Measurements from ENCODE around the gene POLR3E.

- TF ChIP-seq ATF2 (CRISPR knock-in tag; IDR thresholded peaks at IDR 0.05; ENCODE audit: borderline replicate concordance, low read depth) (no peak), JUN (CRISPR knock-in tag; IDR thresholded peaks at IDR 0.05) (no peak), HMGXB4 (CRISPR knock-in tag; IDR thresholded peaks at IDR 0.05) (no peak; the same call in 1 of the 2 replicates), FOXJ3 (CRISPR knock-in tag; IDR thresholded peaks at IDR 0.05; ENCODE audit: borderline replicate concordance) (no peak), CTCF (IDR thresholded peaks at IDR 0.05) (no peak)
Measured at GRCh38 chr16:22320572-22321339, 23.5 kb downstream of the POLR3E start.

All from WTC11 (cell line).